Smooth muscle cell (in vitro differentiated cells): ENCODE measurements around the gene SLC16A4. TPM values are rescaled to one million over a fixed set of nuclear protein-coding genes. Genes with fewer than 3 reads are reported as not detected.

ENCODE experiments used
- DNase-seq: peaks from one replicate; lab custom pipeline; 2025; ENCODE audit not compliant: unreplicated experiment; lab: John Stamatoyannopoulos, UW
- H2AFZ ChIP-seq: fragments of 200-600 bp; sonication (generic); 2 replicates; pipeline ENCODE4 v1.6.0; 2016; ENCODE audit warnings: antibody characterized with exemption, low read depth, mild to moderate bottlenecking
- H3F3A ChIP-seq: fragments of 200-600 bp; sonication (generic); 2 replicates; pipeline ENCODE4 v1.6.0; 2017; ENCODE audit warnings: antibody characterized with exemption, low read depth
- H3K27ac ChIP-seq: fragments of 200-600 bp; sonication (generic); 2 replicates; pipeline ENCODE4 v1.5.1; 2016; ENCODE audit warnings: low read depth, mild to moderate bottlenecking
- H3K27me3 ChIP-seq: fragments of 200-600 bp; sonication (generic); 2 replicates; pipeline ENCODE4 v1.6.1; 2016; ENCODE audit warnings: low read depth, mild to moderate bottlenecking
- H3K36me3 ChIP-seq: fragments of 200-600 bp; sonication (generic); 2 replicates; pipeline ENCODE4 v1.5.1; 2016; ENCODE audit warnings: low read depth
- H3K4me1 ChIP-seq: fragments of 200-600 bp; sonication (generic); 2 replicates; pipeline ENCODE4 v1.5.1; 2016; ENCODE audit warnings: low read depth
- H3K4me2 ChIP-seq: fragments of 200-600 bp; sonication (generic); 2 replicates; pipeline ENCODE4 v1.6.0; 2016; ENCODE audit warnings: mild to moderate bottlenecking
- H3K4me3 ChIP-seq: fragments of 200-600 bp; sonication (generic); 2 replicates; pipeline ENCODE4 v1.5.1; 2016; ENCODE audit warnings: mild to moderate bottlenecking
- H3K79me2 ChIP-seq: fragments of 200-600 bp; sonication (generic); 2 replicates; pipeline ENCODE4 v1.6.0; 2016; ENCODE audit warnings: low read depth, mild to moderate bottlenecking
- H3K9ac ChIP-seq: fragments of 200-600 bp; sonication (generic); 2 replicates; pipeline ENCODE4 v1.6.0; 2016; ENCODE audit warnings: low read depth
- H3K9me3 ChIP-seq: fragments of 200-600 bp; sonication (generic); replicated peaks from 2 replicates; pipeline ENCODE4 v1.5.1; 2016; ENCODE audit warnings: low read depth
- H4K20me1 ChIP-seq: fragments of 200-600 bp; sonication (generic); 2 replicates; pipeline ENCODE4 v1.6.0; 2016; ENCODE audit warnings: low read depth
- CTCF ChIP-seq: fragments of 200-600 bp; sonication (generic); IDR thresholded peaks from 2 replicates; pipeline ENCODE4 v1.5.1; 2017; ENCODE audit warnings: borderline replicate concordance, mild to moderate bottlenecking, antibody characterized with exemption; ENCODE audit not compliant: insufficient read depth, poor library complexity, severe bottlenecking
- WGBS: methylation state at CpG from one replicate; pipeline ENCODE4 v1.1.7; 2016; ENCODE audit warnings: low lambda C conversion rate; 5-methylcytosine and 5-hydroxymethylcytosine counted together
- polyA plus RNA-seq: library from polyadenylated mRNA; unstranded; fragments of >200 nt; fragmentation: Nextera tagmentation; extraction: Ambion mirVana; gene quantifications from 2 replicates; pipeline ENCODE4 v1.2.1, GENCODE V29; 2016
- total RNA-seq: library from RNA; depleted of rRNA; stranded (reverse); fragments of >200 nt; gene quantifications from 2 replicates; pipeline ENCODE4 v1.2.3, GENCODE V29; 2014

Gene SLC16A4
- total and polyA plus RNA-seq, 2 experiments from 2014 or later = 6.5 to 11.6 TPM

- no peak for DNase-seq
- H4K20me1 ChIP-seq = peaks cover 46% of the 10 kb centered on the region
- WGBS = 88% methylated on average over 2 of the region's 2 CpGs
- no peak for TF ChIP-seq CTCF
- no peaks in the 10 kb centered on the region for H3F3A ChIP-seq
- H3K9me3 ChIP-seq = no peaks in the 10 kb centered on the region
- no peak overlapping the region for H3K4me2 ChIP-seq
- H3K4me3 ChIP-seq = no peak overlapping the region
- H3K4me1 ChIP-seq = no peaks in the 10 kb centered on the region
- H3K27me3 ChIP-seq = no peaks in the 10 kb centered on the region
- H3K9ac ChIP-seq = no peak overlapping the region
- H3K27ac ChIP-seq = no peak overlapping the region
- peaks cover 6% of the 10 kb centered on the region for H3K36me3 ChIP-seq
- H2AFZ ChIP-seq = no peak overlapping the region
- peaks cover 84% of the 10 kb centered on the region for H3K79me2 ChIP-seq
Measured at GRCh38 chr1:110356379-110356778, 34.4 kb downstream of the SLC16A4 start.

- TF ChIP-seq CTCF = no peak
- no peak for DNase-seq
- H3K4me1 ChIP-seq = peaks cover 3% of the 10 kb centered on the region
- no peak overlapping the region for H2AFZ ChIP-seq
- WGBS = 88% methylated on average over 1 of the region's 1 CpG
- H3K79me2 ChIP-seq = peaks cover 92% of the 10 kb centered on the region
- peaks cover 6% of the 10 kb centered on the region for H3K36me3 ChIP-seq
- H3K4me3 ChIP-seq = no peak overlapping the region
- H3K27ac ChIP-seq = no peak overlapping the region
- no peaks in the 10 kb centered on the region for H3K9me3 ChIP-seq
- H3F3A ChIP-seq = no peaks in the 10 kb centered on the region
- no peak overlapping the region for H3K4me2 ChIP-seq
- no peaks in the 10 kb centered on the region for H3K27me3 ChIP-seq
- H4K20me1 ChIP-seq = peaks cover 46% of the 10 kb centered on the region
- no peak overlapping the region for H3K9ac ChIP-seq
Measured at GRCh38 chr1:110355321-110355720, 35.5 kb downstream of the SLC16A4 start.

- Histone ChIP-seq H3K4me1 (peaks cover 24% of the 10 kb centered on the region), H3K27me3 (no peaks in the 10 kb centered on the region), H3K4me2 (no peak overlapping the region), H3F3A (no peaks in the 10 kb centered on the region), H3K36me3 (no peaks in the 10 kb centered on the region), H3K9ac (no peak overlapping the region), H3K9me3 (no peaks in the 10 kb centered on the region), H2AFZ (no peak overlapping the region), H4K20me1 (peaks cover 57% of the 10 kb centered on the region), H3K79me2 (peaks cover 95% of the 10 kb centered on the region), H3K4me3 (no peak overlapping the region), H3K27ac (no peak overlapping the region)
- 85% methylated on average over 2 of the region's 2 CpGs for WGBS
- no peak for DNase-seq
- TF ChIP-seq CTCF = no peak
Measured at GRCh38 chr1:110350360-110350759, 40.5 kb downstream of the SLC16A4 start.

- H3K27me3 ChIP-seq = no peaks in the 10 kb centered on the region
- H3K4me1 ChIP-seq = peaks cover 36% of the 10 kb centered on the region
- H3F3A ChIP-seq = no peaks in the 10 kb centered on the region
- H3K79me2 ChIP-seq = peaks cover 95% of the 10 kb centered on the region
- peak overlapping the region; percentile 53 for H3K27ac ChIP-seq
- H3K4me3 ChIP-seq = no peak overlapping the region
- no peak overlapping the region for H2AFZ ChIP-seq
- H4K20me1 ChIP-seq = peaks cover 60% of the 10 kb centered on the region
- peak overlapping the region; percentile 14 for H3K9ac ChIP-seq
- H3K4me2 ChIP-seq = peak overlapping the region; percentile 41
- no peaks in the 10 kb centered on the region for H3K36me3 ChIP-seq
- no peak for DNase-seq
- no peaks in the 10 kb centered on the region for H3K9me3 ChIP-seq
- no peak for TF ChIP-seq CTCF
Measured at GRCh38 chr1:110348771-110349170, 42.1 kb downstream of the SLC16A4 start.
